ENCODE results near the gene SLFN12L.

GRCh38 chr17:35477248-35477647 is 60.2 kb downstream of the SLFN12L start:
- TF ChIP-seq, protein P1, sequence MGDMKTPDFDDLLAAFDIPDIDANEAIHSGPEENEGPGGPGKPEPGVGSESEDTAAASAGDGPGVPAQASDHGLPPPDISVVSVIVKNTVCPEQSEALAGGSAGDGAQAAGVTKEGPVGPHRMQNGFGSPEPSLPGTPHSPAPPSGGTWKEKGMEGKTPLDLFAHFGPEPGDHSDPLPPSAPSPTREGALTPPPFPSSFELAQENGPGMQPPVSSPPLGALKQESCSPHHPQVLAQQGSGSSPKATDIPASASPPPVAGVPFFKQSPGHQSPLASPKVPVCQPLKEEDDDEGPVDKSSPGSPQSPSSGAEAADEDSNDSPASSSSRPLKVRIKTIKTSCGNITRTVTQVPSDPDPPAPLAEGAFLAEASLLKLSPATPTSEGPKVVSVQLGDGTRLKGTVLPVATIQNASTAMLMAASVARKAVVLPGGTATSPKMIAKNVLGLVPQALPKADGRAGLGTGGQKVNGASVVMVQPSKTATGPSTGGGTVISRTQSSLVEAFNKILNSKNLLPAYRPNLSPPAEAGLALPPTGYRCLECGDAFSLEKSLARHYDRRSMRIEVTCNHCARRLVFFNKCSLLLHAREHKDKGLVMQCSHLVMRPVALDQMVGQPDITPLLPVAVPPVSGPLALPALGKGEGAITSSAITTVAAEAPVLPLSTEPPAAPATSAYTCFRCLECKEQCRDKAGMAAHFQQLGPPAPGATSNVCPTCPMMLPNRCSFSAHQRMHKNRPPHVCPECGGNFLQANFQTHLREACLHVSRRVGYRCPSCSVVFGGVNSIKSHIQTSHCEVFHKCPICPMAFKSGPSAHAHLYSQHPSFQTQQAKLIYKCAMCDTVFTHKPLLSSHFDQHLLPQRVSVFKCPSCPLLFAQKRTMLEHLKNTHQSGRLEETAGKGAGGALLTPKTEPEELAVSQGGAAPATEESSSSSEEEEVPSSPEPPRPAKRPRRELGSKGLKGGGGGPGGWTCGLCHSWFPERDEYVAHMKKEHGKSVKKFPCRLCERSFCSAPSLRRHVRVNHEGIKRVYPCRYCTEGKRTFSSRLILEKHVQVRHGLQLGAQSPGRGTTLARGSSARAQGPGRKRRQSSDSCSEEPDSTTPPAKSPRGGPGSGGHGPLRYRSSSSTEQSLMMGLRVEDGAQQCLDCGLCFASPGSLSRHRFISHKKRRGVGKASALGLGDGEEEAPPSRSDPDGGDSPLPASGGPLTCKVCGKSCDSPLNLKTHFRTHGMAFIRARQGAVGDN (IDR thresholded peaks at IDR 0.05): no peak
- TF ChIP-seq NKRF (conservative IDR thresholded peaks at IDR 0.05) (no peak), ZNF217 (IDR thresholded peaks at IDR 0.05) (no peak), NR2F1 (conservative IDR thresholded peaks at IDR 0.05) (no peak), ZZZ3 (IDR thresholded peaks at IDR 0.05; ENCODE audit: control insufficient read depth, insufficient read length, low read depth) (no peak), ETV6 (conservative IDR thresholded peaks at IDR 0.05 in 1 of 2, IDR thresholded peaks at IDR 0.05 in 1 of 2; ENCODE audit: borderline replicate concordance in 1 of 2, low read depth in 1 of 2) (no peak)
- TF ChIP-seq, protein P2, sequence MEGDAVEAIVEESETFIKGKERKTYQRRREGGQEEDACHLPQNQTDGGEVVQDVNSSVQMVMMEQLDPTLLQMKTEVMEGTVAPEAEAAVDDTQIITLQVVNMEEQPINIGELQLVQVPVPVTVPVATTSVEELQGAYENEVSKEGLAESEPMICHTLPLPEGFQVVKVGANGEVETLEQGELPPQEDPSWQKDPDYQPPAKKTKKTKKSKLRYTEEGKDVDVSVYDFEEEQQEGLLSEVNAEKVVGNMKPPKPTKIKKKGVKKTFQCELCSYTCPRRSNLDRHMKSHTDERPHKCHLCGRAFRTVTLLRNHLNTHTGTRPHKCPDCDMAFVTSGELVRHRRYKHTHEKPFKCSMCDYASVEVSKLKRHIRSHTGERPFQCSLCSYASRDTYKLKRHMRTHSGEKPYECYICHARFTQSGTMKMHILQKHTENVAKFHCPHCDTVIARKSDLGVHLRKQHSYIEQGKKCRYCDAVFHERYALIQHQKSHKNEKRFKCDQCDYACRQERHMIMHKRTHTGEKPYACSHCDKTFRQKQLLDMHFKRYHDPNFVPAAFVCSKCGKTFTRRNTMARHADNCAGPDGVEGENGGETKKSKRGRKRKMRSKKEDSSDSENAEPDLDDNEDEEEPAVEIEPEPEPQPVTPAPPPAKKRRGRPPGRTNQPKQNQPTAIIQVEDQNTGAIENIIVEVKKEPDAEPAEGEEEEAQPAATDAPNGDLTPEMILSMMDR (IDR thresholded peaks at IDR 0.05 in 2 of 3, conservative IDR thresholded peaks at IDR 0.05 in 1 of 3; ENCODE audit: control insufficient read depth in 2 of 3, extremely low read depth in 1 of 3, insufficient read depth in 1 of 3, low read depth in 3 of 3, low read length in 3 of 3): no peak

Measured in GM12878 (cell line).